HG02610 (cell line): Measurements from ENCODE around the gene PCNX1.
"Not testable (repeated sequence)": the region's sequence is repeated elsewhere in the genome, so short reads cannot be mapped to it uniquely, and the experiment has no call there.

Experiments used
- ATAC-seq: cut with Tn5 transposase; IDR thresholded peaks from one replicate; pipeline ENCODE4 v1.9.1; 2021; ENCODE audit warnings: mild to moderate bottlenecking, moderate library complexity; ENCODE audit not compliant: unreplicated experiment

PCNX1 gene

DNA sequence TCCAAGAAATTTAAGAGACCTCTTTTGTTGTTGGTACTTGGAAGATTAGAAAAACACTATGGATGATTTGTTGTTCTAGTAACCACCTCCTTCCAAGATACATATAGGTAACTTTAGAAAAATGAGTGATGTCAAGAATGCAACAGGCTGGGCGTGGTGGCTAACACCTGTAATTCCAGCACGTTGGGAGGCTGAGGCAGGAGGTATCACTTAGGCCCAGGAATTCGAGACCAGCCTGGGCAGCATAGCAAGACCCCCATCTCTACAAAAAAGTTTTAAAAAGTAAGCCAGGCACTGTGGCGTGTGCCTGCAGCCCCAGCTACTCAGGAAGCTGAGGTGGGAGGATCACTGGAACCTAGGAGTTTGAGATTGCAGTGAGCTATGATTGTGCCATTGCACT is 97.8 kb downstream of the PCNX1 start:
- ATAC-seq: no peak

DNA sequence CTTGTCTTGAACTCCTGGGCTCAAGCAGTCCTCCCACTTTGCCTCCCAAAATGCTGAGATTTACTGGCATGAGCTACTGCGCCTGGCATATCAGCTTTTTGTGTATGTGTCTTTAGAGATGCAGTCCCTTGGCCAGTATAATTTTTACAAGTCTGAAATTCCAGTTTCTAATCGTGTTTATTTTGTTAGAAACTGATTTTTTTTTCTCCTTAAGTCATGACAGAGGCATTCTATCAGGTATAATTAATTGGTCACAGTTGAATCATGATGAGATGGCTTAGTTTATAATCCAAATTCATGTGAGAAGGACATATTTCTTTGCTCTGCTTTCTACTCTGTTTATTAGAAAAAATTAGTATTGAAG is 98.9 kb downstream of the PCNX1 start:
- ATAC-seq: no peak

DNA sequence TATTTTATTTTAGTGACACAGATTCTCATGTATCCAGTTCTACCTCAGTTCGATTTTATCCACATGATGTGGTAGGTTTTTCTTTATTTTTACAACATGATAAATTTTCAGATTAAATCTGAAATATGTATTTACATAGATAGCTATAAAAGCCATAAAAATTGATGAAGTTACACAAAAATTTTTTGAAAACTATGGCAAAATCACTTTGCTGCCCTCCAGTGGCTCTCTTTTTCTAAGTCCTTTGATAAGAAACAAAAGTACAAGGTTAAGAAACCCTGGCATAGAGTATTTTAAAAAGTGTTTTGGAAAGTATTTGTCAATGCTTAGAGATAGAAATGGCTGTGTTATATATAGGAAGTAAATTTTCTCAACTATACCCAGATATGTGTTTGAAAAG is 104.2 kb downstream of the PCNX1 start:
- ATAC-seq: no peak

DNA sequence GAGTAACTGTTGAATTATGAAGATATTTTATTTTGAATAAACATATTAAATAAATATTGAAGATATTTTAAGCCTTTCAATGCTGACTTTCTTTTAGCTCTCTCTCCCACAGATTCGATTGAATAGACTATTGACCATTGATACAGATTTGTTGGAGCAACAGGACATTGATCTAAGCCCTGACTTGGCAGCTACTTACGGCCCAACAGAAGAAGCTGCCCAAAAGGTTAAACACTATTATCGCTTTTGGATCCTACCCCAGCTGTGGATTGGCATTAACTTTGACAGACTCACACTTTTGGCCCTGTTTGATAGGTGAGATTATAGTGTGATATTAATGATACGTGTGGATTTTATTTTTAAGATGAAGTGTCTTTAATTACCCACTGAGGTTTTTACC is 105.6 kb downstream of the PCNX1 start:
- no peak for ATAC-seq

DNA sequence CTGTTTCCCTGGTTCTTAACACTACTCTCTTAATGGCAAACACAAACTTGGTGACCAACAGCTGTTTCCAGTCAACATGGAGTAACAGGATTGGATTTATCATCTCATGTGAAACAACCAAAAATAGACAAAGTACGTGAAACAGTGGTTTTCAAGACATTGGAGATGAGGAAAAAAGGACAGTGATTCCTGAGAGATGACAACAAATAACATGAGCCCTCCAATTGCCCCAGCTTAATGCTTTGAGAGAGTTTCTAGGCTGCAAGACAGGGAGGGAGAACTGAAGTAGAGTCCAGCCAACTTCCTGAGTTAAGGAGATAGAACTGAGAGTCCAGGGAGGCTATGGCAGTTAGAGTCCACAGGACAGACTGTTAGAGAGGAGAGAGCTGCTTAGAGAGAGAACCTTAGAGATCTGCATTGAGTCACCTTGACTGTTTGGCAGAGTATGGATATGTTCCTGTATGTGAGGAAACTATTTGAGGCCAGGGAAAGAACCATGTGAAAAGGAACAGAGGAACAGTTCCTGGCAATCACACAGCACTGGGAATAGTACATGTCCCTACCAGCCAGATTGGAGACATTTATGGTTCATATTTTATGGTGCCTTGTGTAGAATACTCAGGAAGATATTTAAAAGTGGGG is 106.4 kb downstream of the PCNX1 start:
- ATAC-seq: no peak

DNA sequence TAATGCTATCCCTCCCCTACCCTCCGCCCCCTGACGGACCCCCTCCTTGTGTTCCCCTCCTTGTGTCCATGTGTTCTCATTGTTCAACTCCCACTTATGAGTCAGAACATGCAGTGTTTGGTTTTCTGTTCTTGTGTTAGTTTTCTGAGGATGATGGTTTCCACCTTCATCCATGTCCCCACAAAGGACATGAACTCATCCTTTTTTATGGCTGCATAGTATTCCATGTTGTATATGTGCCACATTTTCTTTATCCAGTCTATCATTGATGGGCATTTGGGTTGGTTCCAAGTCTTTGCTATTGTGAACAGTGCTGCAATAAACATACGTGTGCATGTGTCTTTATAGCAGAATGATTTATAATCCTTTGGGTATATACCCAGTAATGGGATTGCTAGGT is 112.7 kb downstream of the PCNX1 start:
- not testable (repeated sequence) for ATAC-seq

DNA sequence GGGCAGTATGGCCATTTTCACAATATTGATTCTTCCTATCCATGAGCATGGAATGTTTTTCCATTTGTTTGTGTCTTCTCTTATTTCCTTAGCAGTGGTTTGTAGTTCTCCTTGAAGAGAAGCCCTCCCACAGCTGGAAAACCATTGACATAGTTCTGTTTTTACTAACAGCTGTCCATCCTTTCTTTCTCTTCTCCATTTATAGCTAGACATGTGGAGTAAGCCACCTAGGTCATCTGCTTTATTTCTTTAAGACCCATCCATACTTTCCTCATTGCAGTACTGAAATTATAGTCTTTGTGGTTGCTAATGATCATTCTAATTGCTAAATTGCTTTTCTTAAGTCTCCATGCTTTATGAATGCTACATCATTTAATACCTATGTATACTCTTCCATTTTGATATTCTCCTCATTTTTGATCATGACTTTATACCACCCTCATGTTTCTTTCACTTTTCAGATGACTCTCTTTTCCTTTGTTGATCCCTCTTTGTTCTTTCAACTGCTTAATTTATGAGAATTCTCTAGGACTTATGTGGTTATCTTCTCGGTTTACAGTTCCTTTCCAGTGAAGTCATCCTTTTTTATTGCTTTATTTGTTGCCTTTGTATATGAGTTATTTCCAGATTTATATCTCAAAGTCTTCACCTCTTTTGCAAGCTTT is 114.2 kb downstream of the PCNX1 start:
- no peak for ATAC-seq

DNA sequence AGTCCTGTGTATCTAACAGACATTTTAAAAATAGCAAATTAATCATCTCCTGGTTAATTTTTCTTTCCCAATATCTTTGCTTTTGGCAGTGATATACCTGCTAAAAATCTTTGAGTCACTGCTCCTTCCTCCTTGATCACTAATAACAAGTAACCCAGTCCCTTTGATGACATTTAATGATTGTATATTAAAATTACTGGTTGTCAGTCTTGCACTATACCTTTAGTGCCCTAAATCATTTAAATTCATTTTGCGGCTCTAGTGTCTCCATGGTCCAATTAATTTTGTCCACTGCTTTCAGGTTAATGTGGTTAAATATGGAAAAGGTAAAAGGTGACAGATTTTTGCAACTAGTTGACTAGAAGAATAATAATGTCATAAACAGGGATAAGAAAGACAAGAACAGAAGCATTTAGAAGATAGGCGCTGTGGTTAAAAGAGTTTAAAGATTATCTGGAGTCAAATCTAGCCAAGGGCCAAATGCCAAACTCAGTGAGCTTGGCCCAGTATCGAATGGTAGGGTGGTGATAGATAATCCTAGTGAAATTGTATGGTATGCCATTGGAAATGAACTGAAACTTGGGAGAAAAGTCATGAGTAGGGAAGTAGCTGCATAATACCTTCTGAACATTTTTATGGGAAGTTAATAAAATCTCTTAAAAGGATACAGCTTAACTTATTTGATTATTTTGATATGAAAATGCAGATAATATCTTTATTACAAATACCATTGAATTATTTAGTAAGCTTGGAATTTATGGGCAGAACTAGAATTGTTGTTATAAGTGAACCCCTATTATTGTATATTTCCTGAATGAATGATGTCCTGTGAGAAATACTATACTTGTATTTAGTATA is 115.0 kb downstream of the PCNX1 start:
- ATAC-seq: no peak

DNA sequence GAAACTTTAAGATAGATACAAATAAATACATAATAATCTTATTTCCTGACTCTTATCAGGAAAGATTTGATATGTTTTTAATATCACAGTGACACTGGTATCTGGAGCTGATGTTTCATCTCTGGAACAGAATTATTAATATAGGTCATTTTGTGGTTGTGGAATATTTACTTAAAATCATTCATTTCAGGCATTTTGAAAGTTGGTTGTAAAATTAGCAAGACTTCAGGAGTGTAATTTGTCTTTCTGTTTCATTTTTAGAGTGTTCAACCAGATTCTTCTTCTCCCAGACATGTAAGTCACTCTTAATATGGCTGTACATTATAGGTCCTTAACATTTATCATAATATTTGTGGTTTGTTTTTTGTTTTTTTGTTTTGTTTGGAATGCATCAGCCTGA is 115.7 kb downstream of the PCNX1 start:
- no peak for ATAC-seq

DNA sequence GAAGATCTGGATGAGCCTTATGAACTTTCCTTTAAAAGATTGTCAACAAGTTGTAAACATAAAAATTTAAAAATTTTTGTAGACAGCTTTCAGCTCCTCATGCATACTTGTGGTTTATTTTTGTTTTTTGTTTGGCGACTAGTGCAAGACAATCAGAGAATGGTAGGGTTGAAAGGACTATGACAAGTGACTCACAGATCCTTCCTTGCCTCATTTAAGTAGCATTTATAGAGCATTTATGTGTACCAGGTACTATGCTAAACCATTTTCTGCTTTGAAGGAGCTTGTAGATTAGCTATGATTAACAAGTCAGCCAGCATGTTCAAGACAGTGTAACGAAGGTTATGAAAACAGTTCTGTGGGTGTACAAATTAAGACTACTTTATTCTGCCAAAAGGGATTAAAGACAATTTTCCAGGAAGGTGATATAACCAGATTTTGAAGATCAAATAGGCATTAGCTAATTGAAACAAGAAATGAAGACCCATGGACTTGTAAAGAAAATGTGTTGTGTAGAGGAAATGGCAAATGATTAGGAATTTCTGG is 122.0 kb downstream of the PCNX1 start:
- no peak for ATAC-seq

DNA sequence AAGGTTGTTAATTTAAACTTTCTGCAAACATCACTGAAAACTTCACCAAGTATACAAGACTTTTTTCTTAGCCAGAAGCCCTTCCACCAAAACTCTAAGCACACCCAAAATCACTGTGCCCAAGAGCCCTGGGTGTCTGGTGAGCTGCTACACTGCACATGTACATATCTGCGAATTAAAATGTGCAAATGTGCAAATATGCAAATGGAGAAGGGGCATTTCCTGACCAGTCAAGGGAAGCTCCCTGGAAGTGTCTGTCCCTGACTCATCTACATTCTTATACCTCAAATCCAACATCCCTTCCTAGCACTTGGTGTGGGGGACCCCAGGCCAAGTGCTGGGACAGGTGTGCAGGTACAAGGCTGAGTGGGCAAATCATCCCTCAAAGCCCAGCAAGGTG is 123.7 kb downstream of the PCNX1 start:
- no peak for ATAC-seq

DNA sequence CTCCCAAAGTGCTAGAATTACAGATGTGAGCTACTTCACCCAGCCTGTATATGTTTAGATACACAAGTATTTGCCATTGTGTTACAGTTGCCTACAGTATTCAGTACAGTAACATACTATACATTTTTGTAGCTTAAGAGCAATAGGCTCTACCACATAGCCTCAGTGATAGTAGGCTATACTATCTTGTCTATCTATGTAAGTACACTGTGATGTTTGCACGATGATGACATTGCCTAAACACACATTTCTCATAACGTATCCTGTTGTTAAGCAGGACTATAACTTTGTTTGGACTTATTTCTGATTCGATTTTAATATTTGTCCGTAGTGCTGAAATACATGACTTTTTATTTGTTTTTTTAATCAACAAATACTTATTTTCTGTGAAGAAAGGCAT is 129.2 kb downstream of the PCNX1 start:
- ATAC-seq: no peak

DNA sequence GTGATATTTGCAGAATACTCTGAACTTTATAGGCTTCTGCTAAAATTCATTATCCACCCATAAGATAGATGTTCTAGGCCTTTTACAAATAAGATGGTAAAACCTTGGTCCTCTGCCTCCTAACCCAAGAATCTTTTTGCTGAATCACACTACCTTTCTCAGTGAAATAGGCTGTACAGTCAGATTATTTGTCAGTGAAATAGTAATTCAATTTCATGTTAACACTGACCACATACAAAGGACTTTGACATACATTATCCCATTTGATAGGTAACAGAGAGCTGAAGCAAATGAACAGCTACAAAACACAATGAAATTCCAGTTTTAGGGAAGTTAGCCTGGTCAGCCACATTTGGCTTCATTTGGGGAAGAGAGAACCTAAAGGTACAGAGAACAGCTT is 141.1 kb downstream of the PCNX1 start:
- no peak for ATAC-seq

DNA sequence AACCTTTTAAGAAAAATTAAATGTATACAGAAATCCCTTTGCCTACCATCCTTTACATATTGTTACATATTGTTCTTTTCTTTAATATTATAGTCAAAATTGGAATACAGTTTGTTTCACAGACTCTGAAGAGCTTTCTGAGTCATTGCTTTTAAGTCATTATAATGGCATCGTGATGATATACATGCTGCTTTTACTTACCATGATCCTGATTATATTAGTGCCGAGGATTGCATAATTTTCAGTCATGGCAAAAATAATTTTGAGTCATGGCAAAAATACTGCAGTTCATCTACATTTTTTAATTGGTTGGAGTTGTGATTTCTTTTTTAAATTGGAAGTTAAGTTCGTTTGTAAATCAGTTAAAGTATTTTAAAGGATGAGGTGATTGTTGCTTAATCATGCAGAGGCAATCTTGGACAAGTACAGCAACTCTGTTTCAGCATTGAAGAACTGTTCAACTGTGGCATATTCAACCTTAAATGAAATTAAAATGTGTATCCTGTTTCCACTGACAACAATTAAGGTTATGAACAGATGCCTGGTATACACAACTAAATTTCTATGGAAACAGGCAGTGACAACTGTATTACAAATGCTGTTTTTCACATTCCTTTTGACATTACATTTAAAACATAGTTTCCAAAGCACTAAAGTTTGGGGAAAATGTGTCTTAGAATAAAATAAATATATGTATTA is 142.3 kb downstream of the PCNX1 start:
- no peak for ATAC-seq

DNA sequence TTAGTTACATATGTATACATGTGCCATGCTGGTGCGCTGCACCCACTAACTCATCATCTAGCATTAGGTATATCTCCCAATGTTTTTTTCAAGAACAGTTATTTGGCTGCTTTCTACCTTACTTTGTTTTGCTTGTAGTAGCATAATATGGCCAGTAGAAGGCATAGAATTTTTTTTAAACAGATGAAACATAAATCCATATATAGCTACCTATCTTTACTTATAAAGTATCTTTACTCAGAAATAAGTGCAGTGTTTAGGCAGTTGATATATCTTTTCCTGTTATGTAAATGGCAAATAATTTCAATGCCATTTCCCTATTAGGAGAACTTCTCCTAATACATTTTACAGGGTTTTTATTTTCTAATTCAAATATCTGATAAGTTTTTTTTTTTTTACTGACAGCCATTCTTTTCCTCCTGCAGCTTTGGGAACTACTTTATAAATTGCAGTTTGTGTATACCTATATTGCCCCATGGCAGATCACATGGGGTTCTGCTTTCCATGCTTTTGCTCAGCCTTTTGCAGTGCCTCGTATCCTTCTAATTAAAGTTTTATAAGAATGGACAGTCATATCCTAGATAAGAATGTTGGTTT is 143.1 kb downstream of the PCNX1 start:
- ATAC-seq: no peak

DNA sequence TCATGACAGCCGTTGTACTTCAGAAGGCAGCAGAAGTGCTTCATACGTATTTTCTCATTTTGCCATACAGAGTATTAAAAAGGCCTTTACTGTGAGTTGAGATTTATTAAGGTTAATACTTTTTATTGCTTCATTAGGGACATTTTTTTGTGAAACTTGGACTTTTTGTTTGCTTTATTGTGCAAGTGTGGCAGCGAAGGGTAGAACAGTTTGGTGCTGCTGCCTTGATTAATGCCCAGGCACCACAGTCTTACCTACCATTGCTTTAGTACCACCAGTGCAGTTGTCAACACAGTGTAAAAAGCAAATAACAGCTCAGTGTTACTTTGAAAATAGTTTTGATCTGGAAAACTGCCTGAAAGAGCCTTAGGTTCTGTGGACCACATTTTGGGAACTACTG is 147.4 kb downstream of the PCNX1 start:
- no peak for ATAC-seq

DNA sequence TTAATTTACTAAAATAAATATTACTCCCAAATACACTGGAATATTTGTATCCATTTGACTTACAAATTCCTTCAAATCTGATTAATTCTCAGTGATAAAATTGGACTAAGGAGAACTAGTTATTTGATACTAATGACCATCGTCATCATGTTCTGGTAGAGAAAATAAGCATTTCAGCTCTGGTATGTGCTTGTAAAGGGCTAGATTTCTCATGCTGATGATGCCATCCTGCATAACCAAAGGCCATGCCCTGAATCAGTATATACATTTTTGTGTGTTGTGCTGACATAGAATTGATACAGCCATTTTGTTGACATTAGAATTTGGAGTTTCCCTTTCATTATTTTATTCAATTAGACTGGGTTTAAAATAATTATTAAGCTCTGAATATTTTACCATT is 148.9 kb downstream of the PCNX1 start:
- no peak for ATAC-seq

DNA sequence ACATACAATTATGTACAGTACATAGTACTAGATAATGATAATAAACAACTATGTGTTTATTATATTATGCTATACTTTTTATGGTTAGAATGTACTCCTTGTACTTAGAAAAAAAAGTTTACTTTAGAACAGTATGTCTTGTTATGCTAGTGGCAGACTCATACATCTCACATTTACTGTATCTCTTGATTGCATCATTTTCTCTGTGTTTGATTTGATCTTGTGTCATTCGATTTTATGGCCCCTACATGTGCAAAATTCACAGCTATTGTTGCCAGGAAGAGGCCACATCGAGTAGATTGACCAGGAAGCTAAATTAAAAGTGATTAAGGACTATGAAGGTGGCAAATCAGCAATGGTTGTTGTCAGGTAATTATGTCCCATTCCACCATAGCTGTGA is 153.0 kb downstream of the PCNX1 start:
- no peak for ATAC-seq

DNA sequence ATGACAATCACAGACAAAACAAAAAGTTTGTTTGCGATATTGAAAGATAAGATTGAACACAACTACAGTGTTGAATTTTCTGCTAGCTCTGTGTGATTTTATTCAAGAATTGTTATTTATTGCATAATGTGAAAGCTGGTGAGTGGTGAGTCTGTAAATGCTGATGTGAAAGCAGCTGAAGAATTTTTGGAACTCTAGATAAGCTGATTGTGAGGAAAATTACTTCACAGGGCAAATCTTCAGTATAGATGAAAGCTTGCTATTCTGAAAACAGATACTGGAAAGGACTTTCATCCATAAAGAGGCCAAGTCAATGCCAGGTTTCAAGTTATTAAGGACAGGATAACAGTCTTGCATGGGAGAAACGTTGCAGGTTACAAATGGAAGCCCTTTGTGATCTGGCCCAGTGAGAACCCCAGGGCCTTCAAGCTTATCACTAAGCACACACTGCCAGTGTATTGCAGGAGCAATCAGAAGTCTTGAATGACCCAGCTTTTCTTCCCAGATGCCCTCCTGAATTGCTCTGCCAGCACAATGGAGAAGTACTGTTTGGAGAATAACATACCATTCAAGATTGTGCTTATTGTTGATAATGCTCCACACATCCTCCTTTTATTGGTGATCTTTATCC is 153.7 kb downstream of the PCNX1 start:
- no peak for ATAC-seq

DNA sequence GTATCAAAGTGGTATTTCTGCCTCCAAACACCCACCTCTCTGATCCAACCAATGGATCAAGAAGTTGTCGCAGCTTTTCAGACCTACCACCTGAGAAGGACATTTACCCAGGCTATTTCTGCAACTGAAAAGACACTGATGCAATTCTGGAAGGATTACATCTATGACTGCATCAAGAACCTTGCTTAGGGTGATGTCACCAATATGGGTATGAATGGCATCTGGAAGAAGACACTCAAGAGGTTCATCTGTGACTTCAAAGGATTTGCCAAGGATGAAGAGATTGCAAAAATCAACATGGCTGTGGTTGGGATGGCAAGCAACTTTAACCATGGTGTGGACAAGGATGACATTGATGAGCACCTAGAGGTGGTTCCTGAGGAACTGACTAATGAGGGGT is 154.2 kb downstream of the PCNX1 start:
- no peak for ATAC-seq
